ENCODE measurements around the gene PHACTR1.

The PHACTR1 gene

GRCh38 chr6:12767016-12767415, 50.4 kb downstream of the PHACTR1 start:
- Histone ChIP-seq H2BK120ac (ENCODE audit: low read depth, low read length) (no peak overlapping the region), H2AFZ (ENCODE audit: low read length) (no peak overlapping the region), H3K4ac (ENCODE audit: low read length) (no peak overlapping the region), H3K14ac (ENCODE audit: low read length) (no peak overlapping the region), H2BK15ac (ENCODE audit: low read length) (no peak overlapping the region), H3K9me3 (replicated peaks in 1 of 2; ENCODE audit: control insufficient read depth in 2 of 2, insufficient read depth in 1 of 2, low read depth in 1 of 2, low read length in 2 of 2) (peaks cover 0 to 3% of the 10 kb centered on the region in 2 donors), H4K8ac (ENCODE audit: low read depth, low read length) (no peak overlapping the region), H2BK5ac (ENCODE audit: low read length) (no peak overlapping the region), H3K36me3 (replicated peaks in 1 of 2; ENCODE audit: control insufficient read depth in 2 of 2, insufficient read depth in 2 of 2, low read length in 2 of 2) (no peaks in the 10 kb centered on the region), H3K79me1 (ENCODE audit: low read depth, low read length) (no peaks in the 10 kb centered on the region), H3K27ac (replicated peaks; ENCODE audit: low read length) (no peak overlapping the region), H3K23ac (ENCODE audit: low read depth, low read length, poor library complexity) (no peak overlapping the region), H3K18ac (ENCODE audit: low read length) (no peak overlapping the region), H3K4me1 (ENCODE audit: control insufficient read depth in 2 of 2, insufficient read depth in 1 of 2, low read depth in 1 of 2, low read length in 2 of 2) (no peaks in the 10 kb centered on the region), H4K91ac (ENCODE audit: low read depth, low read length, poor library complexity) (no peak overlapping the region), H3K4me3 (ENCODE audit: low read length in 2 of 2) (no peak overlapping the region), H3K4me2 (ENCODE audit: insufficient read depth, low read length, poor library complexity, severe bottlenecking) (no peak overlapping the region), H2AK5ac (ENCODE audit: low read depth, low read length) (no peak overlapping the region), H3K27me3 (ENCODE audit: control insufficient read depth in 3 of 3, insufficient read depth in 3 of 3, low read depth in 1 of 3, low read length in 3 of 3) (no peaks in the 10 kb centered on the region), H3K9ac (ENCODE audit: low read depth, low read length, poor library complexity) (no peak overlapping the region), H2BK12ac (ENCODE audit: low read length) (no peak overlapping the region)
- WGBS, 2 donors (ENCODE audit: extremely low coverage in 2 of 2, insufficient read length in 2 of 2, insufficient replicate concordance in 1 of 2) = no CpG with 5 or more reads among the region's 3 CpGs
- no peak for DNase-seq (ENCODE audit: low spot score)

GRCh38 chr6:12769556-12770256, 53.1 kb downstream of the PHACTR1 start:
- Histone ChIP-seq H2BK12ac (ENCODE audit: low read length) (no peak overlapping the region), H3K36me3 (replicated peaks in 1 of 2; ENCODE audit: control insufficient read depth in 2 of 2, insufficient read depth in 2 of 2, low read length in 2 of 2) (no peaks in the 10 kb centered on the region), H3K27me3 (ENCODE audit: control insufficient read depth in 3 of 3, insufficient read depth in 3 of 3, low read depth in 1 of 3, low read length in 3 of 3) (no peaks in the 10 kb centered on the region), H3K23ac (ENCODE audit: low read depth, low read length, poor library complexity) (no peak overlapping the region), H2BK120ac (ENCODE audit: low read depth, low read length) (no peak overlapping the region), H3K79me1 (ENCODE audit: low read depth, low read length) (no peaks in the 10 kb centered on the region), H2AFZ (ENCODE audit: low read length) (no peak overlapping the region), H2AK5ac (ENCODE audit: low read depth, low read length) (no peak overlapping the region), H3K9me3 (replicated peaks in 1 of 2; ENCODE audit: control insufficient read depth in 2 of 2, insufficient read depth in 1 of 2, low read depth in 1 of 2, low read length in 2 of 2) (peaks cover 0 to 3% of the 10 kb centered on the region in 2 donors), H3K4ac (ENCODE audit: low read length) (no peak overlapping the region), H3K9ac (ENCODE audit: low read depth, low read length, poor library complexity) (no peak overlapping the region), H2BK15ac (ENCODE audit: low read length) (no peak overlapping the region), H4K8ac (ENCODE audit: low read depth, low read length) (no peak overlapping the region), H3K27ac (replicated peaks; ENCODE audit: low read length) (no peak overlapping the region), H3K14ac (ENCODE audit: low read length) (no peak overlapping the region), H3K4me3 (ENCODE audit: low read length in 2 of 2) (no peak overlapping the region), H3K18ac (ENCODE audit: low read length) (no peak overlapping the region), H3K4me1 (ENCODE audit: control insufficient read depth in 2 of 2, insufficient read depth in 1 of 2, low read depth in 1 of 2, low read length in 2 of 2) (no peaks in the 10 kb centered on the region), H2BK5ac (ENCODE audit: low read length) (no peak overlapping the region), H3K4me2 (ENCODE audit: insufficient read depth, low read length, poor library complexity, severe bottlenecking) (no peak overlapping the region), H4K91ac (ENCODE audit: low read depth, low read length, poor library complexity) (no peak overlapping the region)
- WGBS, 2 donors (ENCODE audit: extremely low coverage in 2 of 2, insufficient read length in 2 of 2, insufficient replicate concordance in 1 of 2) = no CpG with 5 or more reads among the region's 9 CpGs
- no peak for DNase-seq (ENCODE audit: low spot score)

GRCh38 chr6:12772416-12772815, 55.8 kb downstream of the PHACTR1 start:
- no CpG with 5 or more reads among the region's 3 CpGs for WGBS, 2 donors (ENCODE audit: extremely low coverage in 2 of 2, insufficient read length in 2 of 2, insufficient replicate concordance in 1 of 2)
- H3K9me3 ChIP-seq (replicated peaks in 1 of 2; ENCODE audit: control insufficient read depth in 2 of 2, insufficient read depth in 1 of 2, low read depth in 1 of 2, low read length in 2 of 2) = peaks cover 0 to 3% of the 10 kb centered on the region in 2 donors
- H3K18ac ChIP-seq (ENCODE audit: low read length) = no peak overlapping the region
- H2BK120ac ChIP-seq (ENCODE audit: low read depth, low read length) = no peak overlapping the region
- no peaks in the 10 kb centered on the region for H3K36me3 ChIP-seq (replicated peaks in 1 of 2; ENCODE audit: control insufficient read depth in 2 of 2, insufficient read depth in 2 of 2, low read length in 2 of 2)
- H3K4me1 ChIP-seq (ENCODE audit: control insufficient read depth in 2 of 2, insufficient read depth in 1 of 2, low read depth in 1 of 2, low read length in 2 of 2) = no peaks in the 10 kb centered on the region
- no peaks in the 10 kb centered on the region for H3K27me3 ChIP-seq (ENCODE audit: control insufficient read depth in 3 of 3, insufficient read depth in 3 of 3, low read depth in 1 of 3, low read length in 3 of 3)
- H3K4me2 ChIP-seq (ENCODE audit: insufficient read depth, low read length, poor library complexity, severe bottlenecking) = no peak overlapping the region
- no peak overlapping the region for H4K8ac ChIP-seq (ENCODE audit: low read depth, low read length)
- H2BK15ac ChIP-seq (ENCODE audit: low read length) = no peak overlapping the region
- no peak overlapping the region for H2BK5ac ChIP-seq (ENCODE audit: low read length)
- no peak overlapping the region for H4K91ac ChIP-seq (ENCODE audit: low read depth, low read length, poor library complexity)
- H3K79me1 ChIP-seq (ENCODE audit: low read depth, low read length) = no peaks in the 10 kb centered on the region
- DNase-seq (ENCODE audit: low spot score) = no peak
- no peak overlapping the region for H2BK12ac ChIP-seq (ENCODE audit: low read length)
- no peak overlapping the region for H3K9ac ChIP-seq (ENCODE audit: low read depth, low read length, poor library complexity)
- H3K4me3 ChIP-seq (ENCODE audit: low read length in 2 of 2) = no peak overlapping the region
- no peak overlapping the region for H3K4ac ChIP-seq (ENCODE audit: low read length)
- no peak overlapping the region for H3K23ac ChIP-seq (ENCODE audit: low read depth, low read length, poor library complexity)
- no peak overlapping the region for H2AFZ ChIP-seq (ENCODE audit: low read length)
- H2AK5ac ChIP-seq (ENCODE audit: low read depth, low read length) = no peak overlapping the region
- H3K27ac ChIP-seq (replicated peaks; ENCODE audit: low read length) = no peak overlapping the region
- no peak overlapping the region for H3K14ac ChIP-seq (ENCODE audit: low read length)

- H3K9ac ChIP-seq (ENCODE audit: low read depth, low read length, poor library complexity) = no peak overlapping the region
- no peak overlapping the region for H4K8ac ChIP-seq (ENCODE audit: low read depth, low read length)
- H2AFZ ChIP-seq (ENCODE audit: low read length) = no peak overlapping the region
- WGBS, 2 donors (ENCODE audit: extremely low coverage in 2 of 2, insufficient read length in 2 of 2, insufficient replicate concordance in 1 of 2) = no CpG with 5 or more reads among the region's 4 CpGs
- H2BK5ac ChIP-seq (ENCODE audit: low read length) = no peak overlapping the region
- no peak overlapping the region for H2BK120ac ChIP-seq (ENCODE audit: low read depth, low read length)
- no peak overlapping the region for H2AK5ac ChIP-seq (ENCODE audit: low read depth, low read length)
- no peak overlapping the region for H2BK15ac ChIP-seq (ENCODE audit: low read length)
- H4K91ac ChIP-seq (ENCODE audit: low read depth, low read length, poor library complexity) = no peak overlapping the region
- H3K4me3 ChIP-seq (ENCODE audit: low read length in 2 of 2) = no peak overlapping the region
- no peak overlapping the region for H3K14ac ChIP-seq (ENCODE audit: low read length)
- no peaks in the 10 kb centered on the region for H3K36me3 ChIP-seq (replicated peaks in 1 of 2; ENCODE audit: control insufficient read depth in 2 of 2, insufficient read depth in 2 of 2, low read length in 2 of 2)
- H3K27me3 ChIP-seq (ENCODE audit: control insufficient read depth in 3 of 3, insufficient read depth in 3 of 3, low read depth in 1 of 3, low read length in 3 of 3) = no peaks in the 10 kb centered on the region
- no peak overlapping the region for H2BK12ac ChIP-seq (ENCODE audit: low read length)
- H3K18ac ChIP-seq (ENCODE audit: low read length) = no peak overlapping the region
- H3K4me1 ChIP-seq (ENCODE audit: control insufficient read depth in 2 of 2, insufficient read depth in 1 of 2, low read depth in 1 of 2, low read length in 2 of 2) = no peaks in the 10 kb centered on the region
- no peak overlapping the region for H3K4ac ChIP-seq (ENCODE audit: low read length)
- no peak overlapping the region for H3K4me2 ChIP-seq (ENCODE audit: insufficient read depth, low read length, poor library complexity, severe bottlenecking)
- H3K23ac ChIP-seq (ENCODE audit: low read depth, low read length, poor library complexity) = no peak overlapping the region
- DNase-seq (ENCODE audit: low spot score) = no peak
- H3K79me1 ChIP-seq (ENCODE audit: low read depth, low read length) = no peaks in the 10 kb centered on the region
- H3K9me3 ChIP-seq (replicated peaks in 1 of 2; ENCODE audit: control insufficient read depth in 2 of 2, insufficient read depth in 1 of 2, low read depth in 1 of 2, low read length in 2 of 2) = no peaks in the 10 kb centered on the region
- H3K27ac ChIP-seq (replicated peaks; ENCODE audit: low read length) = no peak overlapping the region
Observed at GRCh38 chr6:12776291-12776690, 59.7 kb downstream of the PHACTR1 start.
